Erythroblast (primary cell): ENCODE measurements around the gene RNF150.
"Not testable (repeated sequence)": the region's sequence is repeated elsewhere in the genome, so short reads cannot be mapped to it uniquely, and the experiment has no call there.

Experiments used
- DNase-seq, 2 experiments: peaks; one replicate each; lab custom pipeline; 2025; lab: John Stamatoyannopoulos, UW
- GATA1 ChIP-seq: IDR thresholded peaks from 2 replicates; pipeline ENCODE4 v1.6.1; 2011; ENCODE audit warnings: low read depth, mild to moderate bottlenecking, control low read depth, low read length, moderate library complexity
- POLR2A ChIP-seq: IDR thresholded peaks from 2 replicates; pipeline ENCODE4 v1.6.1; 2011; ENCODE audit warnings: mild to moderate bottlenecking, low read length

The RNF150 gene

GRCh38 chr4:141075553-141075952 lies 57.7 kb downstream of the RNF150 start:
- DNase-seq, result no peak
- no peak for TF ChIP-seq POLR2A
- TF ChIP-seq GATA1, result no peak

- TF ChIP-seq GATA1, result no peak
- TF ChIP-seq POLR2A, result no peak
- no peak for DNase-seq
These were observed 59.0 kb downstream of the RNF150 start for GRCh38 chr4:141074098-141074878.

GRCh38 chr4:141066690-141067089 lies 66.6 kb downstream of the RNF150 start:
- TF ChIP-seq POLR2A (no peak), GATA1 (no peak)
- DNase-seq, result no peak

GRCh38 chr4:141065872-141066271 lies 67.4 kb downstream of the RNF150 start:
- DNase-seq, result no peak
- TF ChIP-seq POLR2A, result no peak
- TF ChIP-seq GATA1, result no peak

- TF ChIP-seq GATA1 (no peak), POLR2A (no peak)
- no peak for DNase-seq
These were observed 70.6 kb downstream of the RNF150 start for GRCh38 chr4:141062651-141063050.

GRCh38 chr4:141058591-141059512 lies 74.4 kb downstream of the RNF150 start:
- TF ChIP-seq GATA1, result no peak
- no peak for TF ChIP-seq POLR2A
- DNase-seq, result no peak

GRCh38 chr4:141057582-141057981 lies 75.7 kb downstream of the RNF150 start:
- no peak for DNase-seq
- TF ChIP-seq POLR2A (no peak), GATA1 (no peak)

- TF ChIP-seq POLR2A, result no peak
- no peak for TF ChIP-seq GATA1
- no peak for DNase-seq
These were observed 76.8 kb downstream of the RNF150 start for GRCh38 chr4:141056473-141056872.

GRCh38 chr4:141054446-141054845 lies 78.8 kb downstream of the RNF150 start:
- TF ChIP-seq GATA1, result no peak
- no peak for TF ChIP-seq POLR2A
- DNase-seq, result no peak

- DNase-seq, result not testable (repeated sequence)
These were observed 82.3 kb downstream of the RNF150 start for GRCh38 chr4:141050999-141051398.

GRCh38 chr4:141047228-141047884 lies 85.9 kb downstream of the RNF150 start:
- DNase-seq, result no peak
- no peak for TF ChIP-seq POLR2A
- no peak for TF ChIP-seq GATA1

GRCh38 chr4:141046255-141046654 lies 87.0 kb downstream of the RNF150 start:
- no peak for DNase-seq
- TF ChIP-seq GATA1 (no peak), POLR2A (no peak)

- no peak for TF ChIP-seq POLR2A
- no peak for TF ChIP-seq GATA1
- no peak for DNase-seq
These were observed 87.4 kb downstream of the RNF150 start for GRCh38 chr4:141045848-141046247.

GRCh38 chr4:141041021-141041476 lies 92.2 kb downstream of the RNF150 start:
- TF ChIP-seq GATA1 (no peak), POLR2A (no peak)
- no peak for DNase-seq
